HG02981 (cell line): ENCODE measurements around the gene OR52K1.
"Not testable (repeated sequence)": the region's sequence is repeated elsewhere in the genome, so short reads cannot be mapped to it uniquely, and the experiment has no call there.

Experiments used
- ATAC-seq: cut with Tn5 transposase; IDR thresholded peaks from one replicate; pipeline ENCODE4 v1.9.1; 2021; ENCODE audit warnings: mild to moderate bottlenecking, moderate library complexity; ENCODE audit not compliant: unreplicated experiment

Gene OR52K1

DNA sequence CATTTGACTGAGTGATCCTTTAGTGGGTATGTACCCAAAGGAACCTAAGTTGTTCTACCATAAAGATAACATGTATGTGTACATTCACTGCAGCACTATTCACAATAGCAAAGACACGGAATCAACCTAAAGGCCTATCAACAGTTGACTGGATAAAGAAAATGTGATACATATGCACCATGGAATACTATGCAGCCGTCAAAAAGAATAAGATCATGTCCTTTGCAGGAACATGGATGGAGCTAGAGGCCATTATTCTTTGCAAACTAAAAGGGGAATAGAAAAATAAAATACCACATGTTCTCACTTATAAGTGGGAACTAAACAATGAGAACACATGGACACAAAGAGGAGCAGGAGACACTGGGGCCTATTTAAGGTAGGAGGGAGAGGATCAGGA lies 9.0 kb downstream of the OR52K1 start:
- ATAC-seq: not testable (repeated sequence)

DNA sequence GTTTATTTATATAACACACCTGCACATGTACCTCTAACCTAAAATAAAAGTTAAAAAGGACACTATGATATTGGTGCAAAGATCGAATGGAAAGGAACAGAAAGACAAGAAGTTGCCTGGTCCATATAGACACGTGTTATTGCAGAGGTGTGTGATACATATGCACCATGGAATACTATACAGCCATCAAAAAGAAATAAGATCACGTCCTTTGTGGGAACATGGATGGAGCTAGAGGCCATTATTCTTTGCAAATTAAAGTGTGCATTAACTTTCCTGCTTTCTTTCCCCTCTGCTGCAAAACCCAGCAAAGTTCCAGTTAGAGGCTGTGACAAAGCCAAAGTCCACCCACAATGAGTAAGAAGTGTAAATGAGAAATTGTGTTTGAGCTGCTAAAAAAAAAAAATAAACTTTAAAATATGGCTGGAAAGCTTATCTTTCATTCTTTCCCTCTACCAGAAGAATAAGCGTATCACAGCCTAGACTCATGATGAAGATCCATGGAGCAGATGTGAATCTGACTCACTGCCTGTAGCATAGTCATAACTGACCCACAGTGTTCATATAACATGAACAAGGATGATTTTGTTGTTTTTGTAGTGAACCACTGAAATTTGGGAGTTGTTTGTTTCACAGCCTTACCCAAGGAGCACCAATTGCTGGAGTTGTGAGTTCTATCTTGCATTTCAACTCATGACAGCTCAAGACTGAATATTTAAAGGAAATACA lies 9.6 kb downstream of the OR52K1 start:
- no peak for ATAC-seq

DNA sequence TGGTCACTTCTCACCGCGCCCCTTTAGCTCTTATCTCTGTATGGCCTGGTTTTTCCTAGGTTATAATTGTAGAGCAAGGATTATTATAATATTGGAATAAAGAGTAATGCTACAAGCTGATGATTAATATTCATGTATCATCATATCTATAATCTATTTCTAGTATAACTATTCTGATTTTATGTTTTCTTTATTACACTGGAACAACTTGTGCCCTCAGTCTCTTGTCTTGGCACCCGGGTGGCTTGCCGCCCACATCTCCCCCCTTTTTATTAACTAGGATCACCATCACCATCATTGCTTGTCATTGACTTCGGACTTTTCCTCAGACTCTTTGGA lies 11.0 kb downstream of the OR52K1 start:
- ATAC-seq: no peak

DNA sequence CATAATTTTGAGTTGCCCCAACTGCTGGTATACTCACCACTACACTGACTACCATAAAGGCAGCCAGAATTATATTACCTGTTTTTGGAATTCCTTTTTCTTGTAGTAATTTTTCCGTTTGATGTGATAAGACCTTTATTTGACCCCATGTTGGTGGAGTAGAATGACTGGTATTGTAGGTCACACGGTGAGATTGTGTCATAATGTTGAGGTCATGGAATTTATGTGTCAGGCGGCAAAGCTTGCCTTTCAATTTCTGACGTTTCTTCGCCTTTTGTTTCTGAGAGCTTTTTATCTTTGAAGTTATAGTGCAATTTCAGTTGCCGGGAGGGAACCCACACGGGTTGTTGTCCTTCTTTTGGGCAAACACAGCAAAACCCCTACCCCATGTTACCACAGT lies 13.0 kb downstream of the OR52K1 start:
- ATAC-seq: no peak

DNA sequence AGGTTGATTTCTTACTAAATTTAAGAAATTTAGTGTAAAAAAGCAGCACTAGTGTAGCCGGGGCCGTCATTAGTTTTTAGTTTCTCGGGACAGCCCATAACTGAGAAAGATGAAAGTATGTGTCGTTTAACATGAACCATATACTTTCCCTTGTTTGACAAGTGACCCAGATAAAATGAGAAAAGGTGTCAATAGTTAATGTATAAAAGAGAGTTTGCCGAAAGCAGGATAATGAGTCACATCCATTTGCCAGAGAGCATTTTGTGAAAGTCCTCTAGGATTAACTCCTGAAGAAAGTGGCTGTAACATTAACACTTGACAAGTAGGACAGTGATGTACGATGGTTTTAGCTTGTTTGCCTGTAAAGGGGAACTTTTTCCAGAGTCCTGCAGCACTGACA lies 13.5 kb downstream of the OR52K1 start:
- no peak for ATAC-seq

DNA sequence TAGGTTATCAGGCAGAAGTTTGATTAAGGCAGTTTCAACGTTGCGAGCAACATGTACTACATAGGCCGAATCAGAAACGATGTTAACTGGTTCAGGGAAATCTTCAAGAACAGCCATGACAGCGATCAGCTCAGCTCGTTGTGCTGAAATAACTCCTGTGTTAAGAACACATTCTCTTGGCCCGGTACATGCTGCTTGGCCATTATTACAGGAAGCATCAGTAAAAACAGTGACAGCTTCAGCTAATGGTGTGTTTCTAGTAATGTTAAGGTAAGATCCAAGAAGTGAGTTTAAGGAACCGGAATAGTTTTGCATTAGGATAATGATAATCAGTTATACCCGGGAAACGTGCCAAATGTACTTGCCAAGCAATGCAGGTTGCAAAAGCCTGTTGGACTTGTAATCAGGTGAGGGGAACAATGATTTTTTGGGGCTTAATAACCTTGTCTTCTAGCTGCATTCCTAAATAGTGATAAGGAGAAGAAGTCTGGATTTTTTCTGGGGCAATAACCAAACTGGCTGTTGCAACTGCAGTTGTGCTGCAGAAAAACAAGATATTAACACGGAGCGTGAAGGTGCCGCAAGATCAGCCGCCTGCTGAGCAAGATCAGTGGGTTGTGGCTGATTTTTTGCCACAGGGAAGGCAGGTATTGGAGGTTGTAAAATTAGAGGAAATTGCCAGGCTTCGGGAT lies 14.3 kb downstream of the OR52K1 start:
- ATAC-seq: no peak

DNA sequence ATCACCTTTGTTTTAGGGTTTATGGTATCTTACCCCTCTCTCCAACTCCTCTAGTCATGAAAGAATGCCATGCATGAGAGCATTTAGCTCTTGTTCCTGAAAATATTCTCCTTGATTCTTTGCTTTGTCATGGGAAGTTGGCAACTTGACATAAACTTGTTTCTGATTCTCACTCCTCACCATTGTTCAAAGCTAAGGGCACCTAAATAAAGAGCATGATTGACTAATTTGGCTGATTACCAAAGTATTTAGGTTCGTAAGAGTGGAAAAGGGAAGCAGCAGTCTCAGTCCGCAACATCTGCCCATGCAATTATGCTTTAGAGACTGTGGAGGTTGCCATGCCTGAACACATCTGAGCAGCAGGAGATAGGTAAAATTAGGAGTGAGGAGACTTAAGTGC lies 26.4 kb downstream of the OR52K1 start:
- no peak for ATAC-seq

DNA sequence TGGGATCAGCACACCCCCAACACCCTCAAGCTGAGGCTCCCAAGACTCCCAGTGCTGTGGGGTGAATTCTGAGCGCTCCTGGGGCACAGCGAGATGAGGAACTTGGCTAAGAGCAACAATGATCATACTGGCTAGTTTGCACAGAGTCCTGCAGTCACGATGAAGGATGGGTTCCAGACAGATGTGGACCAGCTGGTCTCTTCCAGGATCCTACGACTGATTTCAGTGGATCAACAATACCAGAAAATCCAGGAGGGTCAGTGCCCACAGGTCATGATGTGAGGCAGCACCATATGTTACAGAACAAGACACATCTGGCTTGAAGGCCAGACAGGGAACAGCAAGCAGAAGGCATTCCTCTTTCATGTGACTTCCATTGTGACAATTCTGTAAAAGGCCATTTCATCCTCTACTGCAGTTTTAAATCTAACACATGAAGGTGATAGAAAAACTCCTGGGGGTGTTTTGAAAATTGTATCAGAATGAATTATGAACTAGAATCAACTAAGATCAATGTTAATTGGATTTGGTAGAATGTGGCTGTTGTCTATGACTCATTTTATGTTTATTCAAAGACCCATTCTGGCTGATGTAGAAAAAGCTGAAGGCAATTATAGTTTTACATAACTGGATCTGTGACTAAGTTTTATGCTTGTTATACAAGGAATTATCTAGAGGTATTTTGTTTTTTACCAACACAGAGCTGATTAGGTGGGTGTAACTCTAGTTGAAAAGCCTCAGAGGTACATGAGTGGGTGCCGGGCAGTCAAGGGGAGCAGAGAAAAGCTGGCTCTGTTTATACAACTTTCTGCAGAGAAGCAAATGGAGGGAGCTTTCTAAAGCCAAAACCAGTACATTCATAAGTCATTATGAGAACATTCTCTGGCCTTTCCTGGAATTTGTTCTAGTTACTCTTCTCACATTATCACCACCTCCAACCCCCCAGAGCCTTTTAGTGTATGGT lies 29.1 kb downstream of the OR52K1 start:
- no peak for ATAC-seq

DNA sequence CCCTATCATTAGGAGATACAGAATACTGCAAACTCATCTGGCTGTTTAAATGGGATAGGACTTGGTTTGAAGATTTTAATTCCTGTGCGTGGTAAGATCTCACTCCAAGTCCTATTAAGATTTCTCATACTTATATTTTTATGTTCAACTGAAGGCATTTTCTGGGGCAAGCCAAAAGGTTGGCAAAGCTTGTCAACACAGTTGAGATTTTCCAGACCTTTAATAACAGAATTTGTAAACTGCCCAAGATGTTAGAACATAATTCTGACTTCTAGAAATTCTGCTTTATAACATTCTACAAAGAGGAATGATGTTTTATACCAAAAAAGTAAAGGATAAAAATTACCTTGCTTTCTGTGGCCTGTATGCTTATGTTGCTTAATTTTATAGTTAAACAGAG lies 31.8 kb downstream of the OR52K1 start:
- no peak for ATAC-seq

DNA sequence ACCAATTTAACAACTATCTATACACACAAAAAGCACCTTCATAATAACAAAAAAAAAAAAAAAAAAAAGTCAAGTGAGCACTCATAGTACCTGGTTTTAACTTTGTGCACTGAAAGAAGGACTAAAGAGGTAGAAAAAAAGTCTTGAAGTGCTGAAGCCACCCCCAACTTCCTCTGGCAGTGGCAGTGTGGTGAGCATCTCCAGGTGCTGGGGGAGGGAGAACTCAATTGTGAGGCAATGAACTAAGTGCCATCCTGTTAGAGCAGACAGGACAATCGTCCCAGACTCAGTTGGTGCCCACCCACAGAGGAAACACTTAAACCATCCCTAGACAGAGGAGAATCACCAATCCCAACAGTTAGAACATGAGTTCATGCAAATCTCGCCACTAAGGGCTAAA lies 39.9 kb downstream of the OR52K1 start:
- no peak for ATAC-seq

DNA sequence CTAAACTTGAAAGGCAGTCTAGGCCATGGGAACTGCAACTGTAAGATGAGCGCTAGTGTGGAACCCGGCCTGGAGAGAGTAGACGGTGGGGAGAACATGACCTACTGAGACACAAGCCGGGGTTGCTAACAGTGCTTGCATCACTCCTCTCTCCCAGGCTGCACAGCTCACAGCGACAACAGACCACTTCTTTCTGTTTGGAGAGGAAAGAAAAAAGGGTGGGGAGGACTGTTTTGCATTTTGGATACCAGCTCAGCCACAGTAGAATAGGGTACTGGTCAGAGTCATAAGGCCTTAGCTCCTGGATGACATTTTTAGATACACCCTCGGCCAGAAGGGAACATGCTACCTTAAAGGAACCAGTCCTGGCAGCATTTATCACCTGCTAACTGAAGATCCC lies 40.3 kb downstream of the OR52K1 start:
- no peak for ATAC-seq

DNA sequence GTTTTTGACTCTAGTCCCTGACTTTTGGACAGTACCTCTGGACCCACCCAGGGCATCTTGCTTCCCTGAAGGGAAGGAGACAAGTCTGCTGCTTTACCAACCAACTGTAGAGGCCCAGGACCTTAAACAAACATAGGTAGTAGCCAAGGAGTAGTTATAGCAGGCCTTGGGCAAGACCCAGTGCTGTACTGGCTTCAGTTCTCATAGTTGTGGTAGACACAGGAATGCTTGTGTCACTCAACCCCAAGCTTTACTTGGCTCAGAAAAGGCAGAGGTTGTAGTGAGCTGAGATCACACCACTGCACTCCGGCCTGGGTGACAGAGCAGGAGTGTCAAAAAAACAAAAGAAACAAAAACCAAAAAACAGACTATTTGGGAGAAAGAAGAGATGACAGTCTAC lies 41.2 kb downstream of the OR52K1 start:
- ATAC-seq: no peak

DNA sequence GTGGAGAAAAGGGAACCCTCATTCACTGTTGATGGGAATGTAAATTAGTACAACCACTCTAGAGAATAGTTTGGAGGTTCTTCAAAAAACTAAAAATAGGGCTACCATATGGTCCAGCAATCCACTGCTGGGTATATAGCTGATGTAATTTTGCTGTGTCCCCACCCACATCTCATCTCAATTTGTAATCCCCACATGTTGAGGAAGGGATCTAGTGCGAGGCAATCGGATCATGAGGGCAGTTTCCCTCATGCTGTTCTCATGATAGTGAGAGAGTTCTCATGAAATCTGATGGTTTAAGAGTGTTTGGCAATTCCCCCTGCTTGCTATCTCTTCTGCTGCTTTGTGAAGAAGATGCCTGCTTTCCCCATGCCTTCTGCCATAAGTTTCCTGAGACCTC lies 45.5 kb downstream of the OR52K1 start:
- no peak for ATAC-seq

DNA sequence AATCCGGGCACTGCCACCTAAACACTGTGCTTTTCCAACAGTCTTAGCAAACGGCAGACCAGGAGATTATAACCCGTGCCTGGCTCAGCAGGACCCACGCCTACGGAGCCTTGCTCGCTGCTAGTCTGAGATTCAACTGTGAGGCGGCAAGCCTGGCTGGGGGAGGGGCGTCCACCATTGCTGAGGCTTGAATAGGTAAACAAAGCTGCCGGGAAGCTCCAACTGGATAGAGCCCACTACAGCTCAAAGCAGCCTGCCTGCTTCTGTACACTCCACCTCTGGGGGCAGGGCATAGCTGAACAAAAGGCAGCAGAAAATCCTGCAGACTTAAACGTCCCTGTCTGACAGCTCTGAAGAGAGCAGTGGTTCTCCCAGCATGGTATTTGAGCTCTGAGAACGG lies 49.2 kb downstream of the OR52K1 start:
- not testable (repeated sequence) for ATAC-seq

DNA sequence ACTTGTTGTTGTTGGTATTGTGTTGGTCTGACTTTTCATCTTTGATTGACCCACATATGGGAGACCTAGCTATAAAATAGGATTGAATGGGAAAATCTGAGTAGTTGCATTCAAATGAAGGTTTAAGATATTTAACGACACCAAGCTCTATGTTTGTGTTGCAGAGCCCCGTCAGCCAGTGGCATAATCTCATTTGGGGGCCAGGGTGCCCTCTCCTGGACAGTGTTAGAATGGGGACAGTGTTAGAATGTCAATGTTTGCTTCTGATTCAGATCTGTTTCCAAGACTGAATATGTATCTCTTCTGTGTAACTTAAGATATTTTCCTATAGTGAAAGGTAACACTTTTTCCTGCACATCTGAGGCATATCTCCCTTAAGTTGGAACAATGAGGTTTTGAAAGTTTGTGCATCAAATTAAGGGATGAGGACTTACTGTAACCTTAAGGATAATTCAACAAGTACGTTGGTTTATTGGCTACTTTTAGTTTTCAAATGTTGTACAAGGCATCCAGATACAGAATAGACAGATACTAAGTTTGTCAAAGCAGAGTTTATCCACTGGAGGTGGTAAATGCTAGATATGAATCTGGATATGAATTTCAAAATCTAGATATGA lies 57.3 kb downstream of the OR52K1 start:
- no peak for ATAC-seq

DNA sequence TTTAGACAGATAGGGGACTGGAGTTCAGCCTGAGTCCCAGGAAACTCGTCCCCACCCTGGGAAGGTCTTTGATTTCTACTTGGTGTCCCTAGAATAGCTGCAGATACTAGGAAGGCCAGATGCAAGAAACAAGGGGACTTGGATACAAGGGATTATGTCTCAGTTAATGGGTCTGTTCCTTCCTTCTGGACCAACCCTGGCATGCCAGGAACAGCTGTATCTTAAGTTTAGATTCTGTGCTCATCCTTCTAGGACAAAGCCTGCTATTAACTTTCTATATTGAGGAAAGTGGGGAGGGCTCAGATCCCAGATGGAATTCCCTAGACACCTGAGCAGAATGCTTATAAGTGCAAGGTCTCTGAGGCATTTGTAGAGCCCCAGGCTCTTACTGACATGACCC lies 58.6 kb downstream of the OR52K1 start:
- ATAC-seq: no peak
